HS-27A (cell line): ENCODE data around the gene LRRC28.

Source experiments
- DNase-seq: peaks from one replicate; pipeline ENCODE4 v3.0.0-alpha.2; 2012; ENCODE audit warnings: low read depth, missing footprints

The LRRC28 gene

DNA sequence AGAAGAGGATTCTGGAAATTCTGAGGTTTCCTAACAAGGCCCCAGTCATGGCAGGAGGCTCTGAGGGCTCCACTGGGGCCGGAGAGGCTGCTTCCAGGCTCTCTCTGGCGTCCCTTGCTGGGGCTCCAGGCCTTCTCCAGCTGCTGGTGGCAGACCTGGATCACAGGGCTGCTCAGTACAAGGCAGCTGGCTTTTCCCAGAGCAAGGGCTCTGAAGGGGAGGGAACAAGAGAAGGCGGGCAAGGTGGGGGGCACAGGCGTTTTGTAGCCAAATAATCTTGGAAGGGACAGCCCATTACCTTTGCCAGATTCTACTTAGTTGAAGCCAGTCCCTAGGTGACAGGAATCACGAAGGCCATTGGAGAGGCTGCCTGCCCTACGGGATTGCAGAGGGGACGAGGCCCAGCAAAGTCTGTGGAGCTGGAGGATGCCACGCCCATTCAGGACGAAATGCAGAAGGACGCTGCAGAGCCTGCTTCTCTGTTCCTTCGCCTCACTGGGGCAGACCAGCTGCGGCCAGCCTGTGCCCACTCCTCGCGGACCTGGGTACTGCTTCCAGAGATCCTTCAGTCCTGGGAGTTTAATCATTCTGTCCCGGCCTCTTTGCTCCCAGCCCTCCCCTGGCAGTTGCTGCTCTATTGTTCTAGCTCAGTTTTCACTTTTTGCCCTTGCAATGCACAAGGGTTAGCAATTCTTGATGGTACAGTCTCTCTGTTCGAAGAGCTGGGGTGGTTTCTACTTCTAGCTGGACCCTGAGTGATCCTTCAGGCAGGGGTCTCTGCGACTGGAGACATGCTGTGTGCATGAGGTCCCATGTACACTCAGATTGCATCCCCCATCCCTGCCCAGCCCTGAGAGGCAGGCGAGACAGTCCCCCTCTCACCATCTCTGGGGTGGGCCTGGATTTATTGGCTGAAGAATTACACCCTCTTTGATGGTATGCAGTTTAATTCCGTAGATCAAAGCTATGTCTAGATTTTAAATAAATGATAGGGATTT lies 165.2 kb downstream of the LRRC28 start:
- no peak for DNase-seq

GRCh38 chr15:99421172-99421656 lies 169.9 kb downstream of the LRRC28 start:
- DNase-seq, result no peak

DNA sequence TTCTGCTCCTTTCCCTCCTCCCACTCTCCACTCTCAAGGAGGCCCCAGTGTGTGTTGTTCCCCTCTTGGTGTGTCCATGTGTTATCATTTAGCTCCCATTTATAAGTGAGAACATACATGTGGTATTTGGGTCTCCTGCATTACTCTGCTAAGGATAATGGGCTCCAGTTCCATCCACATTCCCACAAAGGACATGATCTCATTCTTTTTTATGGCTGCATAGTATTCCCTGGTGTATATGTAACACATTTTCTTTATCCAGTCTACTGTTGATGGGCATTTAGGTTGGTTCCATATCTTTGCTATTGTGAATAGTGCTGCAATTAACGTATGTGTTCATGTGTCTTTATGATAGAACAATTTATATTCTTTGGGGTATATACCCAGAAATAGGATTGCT lies 170.5 kb downstream of the LRRC28 start:
- DNase-seq, result no peak

- DNase-seq, result no peak
Observed at GRCh38 chr15:99423186-99424130, 172.2 kb downstream of the LRRC28 start.

DNA sequence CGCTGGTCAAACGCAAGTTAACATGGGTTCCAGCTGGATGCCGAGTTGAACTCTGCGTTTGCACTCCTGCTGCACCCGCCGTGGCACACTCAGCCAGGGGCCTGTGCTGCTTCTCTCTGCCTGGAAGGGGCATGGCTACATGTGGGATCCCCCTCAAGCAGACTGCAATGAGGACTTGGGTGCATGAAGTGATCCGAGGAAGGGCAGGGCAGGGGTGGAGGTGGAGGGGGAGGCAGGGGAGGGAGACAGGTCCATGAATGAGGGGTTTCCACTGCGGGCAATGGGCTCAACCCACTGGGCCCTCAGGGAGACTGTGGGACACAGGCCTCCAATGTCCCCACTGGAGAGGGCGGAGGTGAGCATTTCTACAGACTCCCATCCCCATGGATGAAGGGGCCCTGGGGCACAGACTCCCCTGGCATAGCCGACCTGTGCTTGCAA lies 172.9 kb downstream of the LRRC28 start:
- DNase-seq, result no peak

GRCh38 chr15:99424978-99425656 lies 173.8 kb downstream of the LRRC28 start:
- DNase-seq, result peak; percentile 69

- no peak for DNase-seq
Observed at GRCh38 chr15:99425657-99426301, 174.5 kb downstream of the LRRC28 start.

DNA sequence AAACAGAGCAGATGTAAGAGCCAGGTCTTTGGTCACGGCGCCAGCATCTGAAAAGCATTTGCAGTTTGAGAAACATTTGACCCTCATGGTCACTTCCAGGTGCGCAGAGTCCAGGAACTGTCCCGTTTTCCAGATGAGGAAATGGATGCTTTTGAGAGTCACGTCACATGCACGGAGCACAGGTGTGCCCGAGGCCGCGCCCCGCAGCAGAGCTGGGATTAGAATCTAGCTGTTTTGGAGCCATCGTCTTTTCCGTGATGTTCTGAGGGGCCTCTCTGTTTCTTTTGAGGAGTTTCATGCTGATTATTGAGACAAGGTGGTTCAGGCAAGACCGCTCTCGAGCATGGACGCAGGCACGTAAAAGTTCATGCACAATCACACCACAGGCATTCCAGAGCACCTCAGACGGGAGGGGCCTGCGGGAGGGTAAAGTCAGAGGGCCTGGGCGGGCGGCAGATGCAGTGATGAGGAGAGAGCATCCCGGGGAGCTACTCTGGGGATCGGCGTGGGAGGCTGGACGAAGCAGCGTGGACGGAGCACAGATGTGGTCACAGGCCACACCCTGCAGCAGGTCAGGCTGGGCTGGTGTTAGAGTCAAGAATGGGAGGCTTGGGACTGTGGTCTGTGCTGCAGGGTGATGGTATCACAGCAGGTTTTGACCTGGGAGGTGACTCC lies 175.3 kb downstream of the LRRC28 start:
- no peak for DNase-seq

- DNase-seq, result no peak
Observed at GRCh38 chr15:99427210-99427609, 175.9 kb downstream of the LRRC28 start.

DNA sequence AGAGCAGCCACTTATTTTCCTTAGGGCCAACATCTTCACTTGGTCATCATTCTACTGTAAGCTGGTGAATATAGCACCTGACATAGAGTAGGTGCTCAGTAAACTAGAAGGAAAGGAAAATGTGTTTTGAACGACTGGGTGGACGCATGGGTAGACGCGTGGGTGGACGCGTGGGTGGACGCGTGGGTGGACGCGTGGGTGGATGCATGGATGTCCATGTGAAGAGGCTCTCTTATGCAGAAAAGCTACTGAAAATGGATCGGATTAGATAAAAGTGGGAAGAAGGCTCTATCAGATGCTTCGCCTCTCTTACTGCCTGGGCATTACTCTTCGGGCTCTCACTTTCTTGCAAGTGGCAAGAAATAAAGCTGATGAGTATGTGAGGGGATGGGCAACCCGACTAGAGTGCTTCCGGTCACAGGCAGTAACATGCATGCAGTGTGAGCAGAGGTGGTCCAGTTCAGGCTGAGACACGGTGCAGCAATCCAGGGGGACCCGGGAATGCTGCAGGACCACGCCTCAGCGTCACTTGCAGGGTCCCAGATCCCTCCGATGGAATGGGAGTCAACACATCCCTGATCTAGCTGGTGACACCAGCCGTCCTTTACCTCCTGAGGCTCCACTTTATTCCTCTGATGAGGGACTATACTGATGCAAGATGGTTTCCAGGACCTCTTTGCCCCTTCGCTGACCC lies 176.5 kb downstream of the LRRC28 start:
- no peak for DNase-seq

GRCh38 chr15:99429681-99430081 lies 178.4 kb downstream of the LRRC28 start:
- DNase-seq, result no peak

GRCh38 chr15:99430881-99431401 lies 179.7 kb downstream of the LRRC28 start:
- no peak for DNase-seq

DNA sequence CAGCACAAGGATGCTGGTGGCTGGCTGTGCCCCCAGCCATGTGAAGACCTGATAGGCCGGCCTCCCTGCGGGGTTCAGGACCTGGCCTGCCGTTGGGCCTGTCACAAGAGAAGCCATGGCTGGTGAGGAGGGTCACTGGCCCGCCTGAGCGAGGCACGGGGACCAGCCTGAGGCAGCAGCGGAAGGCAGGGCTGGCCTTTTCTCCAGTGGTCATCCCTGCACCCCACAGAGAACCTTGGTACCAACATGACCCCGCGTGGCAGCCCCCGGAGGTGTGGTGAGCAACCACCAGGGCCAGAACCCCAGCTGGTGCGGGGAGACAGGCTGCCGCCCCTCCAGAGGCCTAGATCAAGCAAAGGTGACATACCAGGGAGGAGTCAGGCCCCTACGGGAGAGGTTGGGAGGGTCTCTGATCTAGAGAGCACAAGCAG lies 180.4 kb downstream of the LRRC28 start:
- no peak for DNase-seq

- DNase-seq, result no peak
Observed at GRCh38 chr15:99432271-99433025, 181.2 kb downstream of the LRRC28 start.

GRCh38 chr15:99433026-99433756 lies 181.9 kb downstream of the LRRC28 start:
- DNase-seq, result no peak

DNA sequence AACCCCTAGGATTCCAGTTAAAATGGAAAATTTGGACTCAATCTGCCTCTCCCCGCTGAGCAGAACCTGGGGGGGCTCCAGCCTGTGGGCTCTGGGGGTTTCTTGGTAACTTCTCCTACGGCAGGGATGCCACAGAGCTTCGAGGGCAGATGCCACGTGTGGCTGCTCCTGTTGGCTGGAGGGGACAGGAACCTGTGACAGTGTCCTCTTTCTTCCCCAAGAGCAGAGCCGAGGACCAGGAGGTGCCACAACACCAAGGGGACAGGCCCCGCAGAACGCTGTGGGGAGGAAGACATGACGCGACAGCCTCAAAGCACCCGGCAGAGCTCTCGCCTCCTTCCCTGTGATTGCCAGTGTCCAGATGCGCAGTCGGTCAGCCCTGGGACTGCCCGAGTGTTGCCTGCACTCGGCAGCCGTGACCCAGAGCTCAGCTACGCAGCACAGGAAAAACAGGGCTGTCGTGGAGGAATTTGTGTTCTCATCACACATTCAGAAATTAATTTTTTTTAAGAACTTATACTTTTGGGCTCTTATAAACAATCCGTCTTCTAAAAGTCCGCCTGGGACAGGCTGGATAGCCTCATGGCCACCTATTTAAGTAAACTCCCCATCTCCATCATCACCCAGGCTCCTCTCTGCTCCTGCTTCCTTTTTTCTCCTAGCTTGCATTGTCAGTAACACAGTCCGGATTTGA lies 182.6 kb downstream of the LRRC28 start:
- no peak for DNase-seq

GRCh38 chr15:99434506-99435112 lies 183.3 kb downstream of the LRRC28 start:
- DNase-seq, result no peak
